ENCODE data around the gene KRTAP9-2. TPM values are rescaled to one million over a fixed set of nuclear protein-coding genes. Genes with fewer than 3 reads are reported as not detected.
"Not testable (repeated sequence)": the region's sequence is repeated elsewhere in the genome, so short reads cannot be mapped to it uniquely, and the experiment has no call there.

Gene KRTAP9-2
- not detected for total RNA-seq

GRCh38 chr17:41226598-41227095, at the start of gene KRTAP9-2:
Gene KRTAP9-2, plus strand, starts transcription at chr17:41226648. Its CDS starts 7 bp downstream, at chr17:41226655.
- H3K27me3 Mint-ChIP-seq: not testable (repeated sequence)

GRCh38 chr17:41176744-41177387, 49.6 kb upstream of the KRTAP9-2 start:
- Mint-ChIP-seq H3K4me1 (no peaks in the 10 kb centered on the region), H3K36me3 (no peaks in the 10 kb centered on the region), H3K4me3 (no peak overlapping the region), H3K27me3 (no peaks in the 10 kb centered on the region), H3K9me3 (no peaks in the 10 kb centered on the region), H3K27ac (no peak overlapping the region)
- POLR2A ChIA-PET: no interaction called here
- ATAC-seq (ENCODE audit: low read depth): no peak
- DNase-seq: no peak

More at GRCh38 chr17:41226598-41227095, at the start of gene KRTAP9-2:
- H3K36me3 Mint-ChIP-seq; H3K9me3 Mint-ChIP-seq; ATAC-seq (ENCODE audit: low read depth); H3K27ac Mint-ChIP-seq; H3K4me1 Mint-ChIP-seq; DNase-seq; H3K4me3 Mint-ChIP-seq; POLR2A ChIA-PET: not testable (repeated sequence)

- DNase-seq (no peak), ATAC-seq (ENCODE audit: low read depth) (no peak)
- POLR2A ChIA-PET: no interaction called here
- Mint-ChIP-seq H3K9me3 (no peaks in the 10 kb centered on the region), H3K36me3 (no peaks in the 10 kb centered on the region), H3K27me3 (no peaks in the 10 kb centered on the region), H3K4me1 (no peaks in the 10 kb centered on the region), H3K4me3 (no peak within 1 kb of the TSS), H3K27ac (no peak within 1 kb of the TSS)
Observed at GRCh38 chr17:41177727-41178271, 48.6 kb upstream of the KRTAP9-2 start, which contains the start of gene KRTAP4-2. Gene KRTAP4-2, minus strand, starts transcription at chr17:41178221. Its CDS starts 57 bp downstream, at chr17:41178164.

GRCh38 chr17:41178341-41178740, 48.1 kb upstream of the KRTAP9-2 start:
- Mint-ChIP-seq H3K4me3 (no peak overlapping the region), H3K27me3 (no peaks in the 10 kb centered on the region), H3K27ac (no peak overlapping the region), H3K4me1 (no peaks in the 10 kb centered on the region), H3K36me3 (no peaks in the 10 kb centered on the region), H3K9me3 (no peaks in the 10 kb centered on the region)
- DNase-seq: no peak
- POLR2A ChIA-PET: no interaction called here
- ATAC-seq (ENCODE audit: low read depth): no peak

GRCh38 chr17:41178843-41179616, 47.4 kb upstream of the KRTAP9-2 start:
- H3K4me1 Mint-ChIP-seq: no peaks in the 10 kb centered on the region
- no peaks in the 10 kb centered on the region for H3K36me3 Mint-ChIP-seq
- no peak for DNase-seq
- H3K27ac Mint-ChIP-seq: no peak overlapping the region
- ATAC-seq (ENCODE audit: low read depth): no peak
- POLR2A ChIA-PET: no interaction called here
- no peaks in the 10 kb centered on the region for H3K9me3 Mint-ChIP-seq
- H3K27me3 Mint-ChIP-seq: no peaks in the 10 kb centered on the region
- H3K4me3 Mint-ChIP-seq: no peak overlapping the region

- Mint-ChIP-seq H3K36me3 (no peaks in the 10 kb centered on the region), H3K9me3 (no peaks in the 10 kb centered on the region), H3K4me1 (no peaks in the 10 kb centered on the region), H3K27me3 (peaks cover 3% of the 10 kb centered on the region), H3K27ac (no peak within 1 kb of the TSS), H3K4me3 (no peak within 1 kb of the TSS)
- POLR2A ChIA-PET: no interaction called here
- no peak for ATAC-seq (ENCODE audit: low read depth)
- no peak for DNase-seq
Observed at GRCh38 chr17:41184480-41184961, 41.9 kb upstream of the KRTAP9-2 start, which contains the start of gene KRTAP4-1. Gene KRTAP4-1, minus strand, starts transcription at chr17:41184911. Its CDS starts 57 bp downstream, at chr17:41184854.

GRCh38 chr17:41185001-41185400, 41.4 kb upstream of the KRTAP9-2 start:
- H3K36me3 Mint-ChIP-seq: no peaks in the 10 kb centered on the region
- ATAC-seq (ENCODE audit: low read depth) (no peak), DNase-seq (no peak)
- H3K27ac Mint-ChIP-seq: no peak overlapping the region
- H3K9me3 Mint-ChIP-seq: no peaks in the 10 kb centered on the region
- POLR2A ChIA-PET: no interaction called here
- H3K4me1 Mint-ChIP-seq: no peaks in the 10 kb centered on the region
- H3K4me3 Mint-ChIP-seq: no peak overlapping the region
- peaks cover 3% of the 10 kb centered on the region for H3K27me3 Mint-ChIP-seq

- POLR2A ChIA-PET: no interaction called here
- Mint-ChIP-seq H3K9me3 (no peaks in the 10 kb centered on the region), H3K4me3 (no peak overlapping the region), H3K4me1 (no peaks in the 10 kb centered on the region), H3K27me3 (peaks cover 3% of the 10 kb centered on the region), H3K27ac (no peak overlapping the region), H3K36me3 (no peaks in the 10 kb centered on the region)
- no peak for ATAC-seq (ENCODE audit: low read depth)
- no peak for DNase-seq
Observed at GRCh38 chr17:41186872-41187271, 39.6 kb upstream of the KRTAP9-2 start.

GRCh38 chr17:41189837-41190318, 36.6 kb upstream of the KRTAP9-2 start, which contains the start of gene KRTAP9-1:
Gene KRTAP9-1, plus strand, starts transcription at chr17:41189887. Its CDS starts 0 bp downstream, at chr17:41189887.
- H3K27ac Mint-ChIP-seq; H3K36me3 Mint-ChIP-seq; H3K9me3 Mint-ChIP-seq; DNase-seq; H3K4me3 Mint-ChIP-seq; ATAC-seq (ENCODE audit: low read depth); H3K27me3 Mint-ChIP-seq; POLR2A ChIA-PET; H3K4me1 Mint-ChIP-seq: not testable (repeated sequence)

- Mint-ChIP-seq H3K27ac (no peak overlapping the region), H3K4me1 (no peaks in the 10 kb centered on the region), H3K27me3 (peaks cover 3% of the 10 kb centered on the region), H3K9me3 (peaks cover 1% of the 10 kb centered on the region), H3K36me3 (no peaks in the 10 kb centered on the region), H3K4me3 (no peak overlapping the region)
- DNase-seq (no peak), ATAC-seq (ENCODE audit: low read depth) (no peak)
- POLR2A ChIA-PET: no interaction called here
Observed at GRCh38 chr17:41190328-41190727, 36.1 kb upstream of the KRTAP9-2 start.

GRCh38 chr17:41196068-41196467, 30.4 kb upstream of the KRTAP9-2 start:
- no peaks in the 10 kb centered on the region for H3K4me1 Mint-ChIP-seq
- no peaks in the 10 kb centered on the region for H3K27me3 Mint-ChIP-seq
- no peak overlapping the region for H3K4me3 Mint-ChIP-seq
- no peak for ATAC-seq (ENCODE audit: low read depth)
- H3K27ac Mint-ChIP-seq: no peak overlapping the region
- H3K9me3 Mint-ChIP-seq: peaks cover 1% of the 10 kb centered on the region
- POLR2A ChIA-PET: no interaction called here
- no peaks in the 10 kb centered on the region for H3K36me3 Mint-ChIP-seq
- no peak for DNase-seq

GRCh38 chr17:41199421-41200078, 26.9 kb upstream of the KRTAP9-2 start:
- DNase-seq (no peak), ATAC-seq (ENCODE audit: low read depth) (no peak)
- no peak overlapping the region for H3K27ac Mint-ChIP-seq

GRCh38 chr17:41211845-41212466, 14.5 kb upstream of the KRTAP9-2 start:
- Mint-ChIP-seq H3K27ac (no peak overlapping the region), H3K4me3 (no peak overlapping the region), H3K36me3 (no peaks in the 10 kb centered on the region), H3K27me3 (peaks cover 10% of the 10 kb centered on the region), H3K4me1 (no peaks in the 10 kb centered on the region), H3K9me3 (peaks cover 1% of the 10 kb centered on the region)
- ATAC-seq (ENCODE audit: low read depth): no peak
- POLR2A ChIA-PET: no interaction called here
- DNase-seq: no peak

More at GRCh38 chr17:41199421-41200078, 26.9 kb upstream of the KRTAP9-2 start:
- H3K4me3 Mint-ChIP-seq: no peak overlapping the region
- no peaks in the 10 kb centered on the region for H3K9me3 Mint-ChIP-seq
- POLR2A ChIA-PET: no interaction called here
- H3K36me3 Mint-ChIP-seq: no peaks in the 10 kb centered on the region
- H3K4me1 Mint-ChIP-seq: no peaks in the 10 kb centered on the region
- no peaks in the 10 kb centered on the region for H3K27me3 Mint-ChIP-seq

Data from activated naive CD8-positive, alpha-beta T cell treated with anti-CD3 and anti-CD28 coated beads, Interleukin-2, amount 10 ng/mL, durations not matched to agents 7 days and 5 days (primary cell).